Glutamatergic neuron (in vitro differentiated cells): ENCODE data around the gene PMEPA1. TPM values are rescaled to one million over a fixed set of nuclear protein-coding genes. Genes with fewer than 3 reads are reported as not detected.

Experiments used
- DNase-seq: peaks from one replicate; pipeline ENCODE4 v3.0.0; 2022
- H3K27ac Mint-ChIP-seq: one replicate; pipeline ENCODE4 v1.8.0; 2020; ENCODE audit warnings: mild to moderate bottlenecking, mixed read lengths, inconsistent platforms; ENCODE audit not compliant: unreplicated experiment
- H3K27me3 Mint-ChIP-seq: one replicate; pipeline ENCODE4 v1.8.0; 2020; ENCODE audit warnings: mild to moderate bottlenecking, moderate library complexity, mixed read lengths, inconsistent platforms; ENCODE audit not compliant: unreplicated experiment
- H3K36me3 Mint-ChIP-seq: one replicate; pipeline ENCODE4 v1.8.0; 2020; ENCODE audit warnings: mild to moderate bottlenecking, mixed read lengths, inconsistent platforms; ENCODE audit not compliant: unreplicated experiment
- H3K4me1 Mint-ChIP-seq: one replicate; pipeline ENCODE4 v1.8.0; 2020; ENCODE audit warnings: mild to moderate bottlenecking, low read depth, mixed read lengths, inconsistent platforms; ENCODE audit not compliant: unreplicated experiment
- H3K4me3 Mint-ChIP-seq: one replicate; pipeline ENCODE4 v1.8.0; 2020; ENCODE audit warnings: mild to moderate bottlenecking, mixed read lengths, inconsistent platforms; ENCODE audit not compliant: unreplicated experiment
- H3K9me3 Mint-ChIP-seq: one replicate; pipeline ENCODE4 v1.8.0; 2020; ENCODE audit warnings: mild to moderate bottlenecking, moderate library complexity, mixed read lengths, inconsistent platforms; ENCODE audit not compliant: unreplicated experiment
- CTCF ChIP-seq: fragments of 200-600 bp; sonication (generic); IDR thresholded peaks from one replicate; pipeline ENCODE4 v1.5.0; 2021; ENCODE audit not compliant: partially characterized antibody, unreplicated experiment
- total RNA-seq: library from RNA; stranded (reverse); fragmentation: NEBNext Ultra II Directional; extraction: Animal tissue kit (Norgen Biotek cat#: 25700); gene quantifications from one replicate; pipeline ENCODE4 v1.2.1, GENCODE V29; 2021; ENCODE audit not compliant: unreplicated experiment

PMEPA1 gene
- total RNA-seq, 1 donor from 2014 or later = 14.4 TPM

- Mint-ChIP-seq H3K36me3 (no peaks in the 10 kb centered on the region), H3K4me1 (peaks cover 8% of the 10 kb centered on the region), H3K27ac (no peak overlapping the region), H3K27me3 (peaks cover 4% of the 10 kb centered on the region), H3K4me3 (no peak overlapping the region), H3K9me3 (peaks cover 7% of the 10 kb centered on the region)
- no peak for TF ChIP-seq CTCF
- peak; percentile 20 for DNase-seq
Measured at GRCh38 chr20:57658833-57659516, 50.8 kb downstream of the PMEPA1 start.

GRCh38 chr20:57658447-57658832 lies 51.4 kb downstream of the PMEPA1 start:
- no peaks in the 10 kb centered on the region for H3K36me3 Mint-ChIP-seq
- H3K4me1 Mint-ChIP-seq = peaks cover 8% of the 10 kb centered on the region
- H3K9me3 Mint-ChIP-seq = peaks cover 7% of the 10 kb centered on the region
- H3K4me3 Mint-ChIP-seq = no peak overlapping the region
- no peak overlapping the region for H3K27ac Mint-ChIP-seq
- peak; percentile 10 for DNase-seq
- TF ChIP-seq CTCF = no peak
- peaks cover 3% of the 10 kb centered on the region for H3K27me3 Mint-ChIP-seq

GRCh38 chr20:57657535-57658446 lies 52.0 kb downstream of the PMEPA1 start:
- no peak overlapping the region for H3K4me3 Mint-ChIP-seq
- H3K27ac Mint-ChIP-seq = no peak overlapping the region
- TF ChIP-seq CTCF = no peak
- H3K27me3 Mint-ChIP-seq = peaks cover 2% of the 10 kb centered on the region
- peaks cover 5% of the 10 kb centered on the region for H3K9me3 Mint-ChIP-seq
- DNase-seq = peak; percentile 12
- H3K36me3 Mint-ChIP-seq = no peaks in the 10 kb centered on the region
- peaks cover 6% of the 10 kb centered on the region for H3K4me1 Mint-ChIP-seq

- Mint-ChIP-seq H3K4me3 (no peak overlapping the region), H3K4me1 (peaks cover 6% of the 10 kb centered on the region), H3K27ac (no peak overlapping the region), H3K36me3 (no peaks in the 10 kb centered on the region), H3K9me3 (peaks cover 5% of the 10 kb centered on the region), H3K27me3 (peaks cover 2% of the 10 kb centered on the region)
- peak; percentile 7 for DNase-seq
- no peak for TF ChIP-seq CTCF
Measured at GRCh38 chr20:57656821-57657534, 52.8 kb downstream of the PMEPA1 start.
